HepG2 (cell line): ENCODE measurements around the gene NUDT22. TPM values are rescaled to one million over a fixed set of nuclear protein-coding genes. Genes with fewer than 3 reads are reported as not detected.
A peak's percentile ranks its signal among the peaks of the same experiment; 100 is the strongest.

Experiments
- AKAP8 ChIP-seq: sonication (generic); formaldehyde crosslinking; IDR thresholded peaks from 2 replicates; pipeline ENCODE4 v1.5.1; 2020; ENCODE audit warnings: mild to moderate bottlenecking, missing genetic modification reagents
- HMG20B ChIP-seq: conservative IDR thresholded peaks from 2 replicates; pipeline ENCODE4 v1.6.1; 2016; ENCODE audit warnings: missing genetic modification reagents, missing compliant biosample characterization
- KAT8 ChIP-seq: IDR thresholded peaks from 2 replicates; pipeline ENCODE4 v1.6.1; 2016; ENCODE audit warnings: missing genetic modification reagents, missing compliant biosample characterization
- LCORL ChIP-seq, 2 experiments: fragments of 450-650 bp in 1 of 2; sonication (generic) in 1 of 2; formaldehyde crosslinking in 1 of 2; IDR thresholded peaks; 2 replicates each; pipeline versions ENCODE4 v1.5.0 to v1.6.1; 2017 to 2020; ENCODE audit warnings: antibody characterized with exemption in 1 of 2, missing genetic modification reagents in 1 of 2
- MNT ChIP-seq: fragments of 450-650 bp; IDR thresholded peaks from 2 replicates; pipeline ENCODE4 v1.6.1; 2016
- MXD4 ChIP-seq: IDR thresholded peaks from 2 replicates; pipeline ENCODE4 v1.6.1; 2016; ENCODE audit warnings: mild to moderate bottlenecking, missing biosample characterization, missing genetic modification reagents
- NPAS2 ChIP-seq: sonication (generic); formaldehyde crosslinking; IDR thresholded peaks from 2 replicates; pipeline ENCODE4 v1.8.0; 2022; ENCODE audit warnings: mild to moderate bottlenecking, missing genetic modification reagents, borderline replicate concordance
- PHB2 ChIP-seq: fragments of 450-650 bp; IDR thresholded peaks from 2 replicates; pipeline ENCODE4 v1.6.1; 2018; ENCODE audit not compliant: partially characterized antibody
- RBFOX2 ChIP-seq: fragments of 200-400 bp; formaldehyde crosslinking; IDR thresholded peaks from 2 replicates; pipeline ENCODE4 v1.6.1; 2017; ENCODE audit warnings: low read depth, mild to moderate bottlenecking, low read length
- RFX3 ChIP-seq: IDR thresholded peaks from 2 replicates; pipeline ENCODE4 v1.6.1; 2016; ENCODE audit warnings: missing biosample characterization, missing genetic modification reagents
- SP140L ChIP-seq: sonication (generic); formaldehyde crosslinking; IDR thresholded peaks from 2 replicates; pipeline ENCODE4 v1.4.0; 2020; ENCODE audit warnings: missing genetic modification reagents, borderline replicate concordance
- ZFP1 ChIP-seq: IDR thresholded peaks from 2 replicates; pipeline ENCODE4 v1.6.1; 2016
- ZNF136 ChIP-seq: sonication (generic); formaldehyde crosslinking; IDR thresholded peaks from 2 replicates; pipeline ENCODE4 v1.8.1; 2022; ENCODE audit warnings: low read depth, mild to moderate bottlenecking, moderate library complexity, missing genetic modification reagents
- ZNF34 ChIP-seq: sonication (generic); formaldehyde crosslinking; IDR thresholded peaks from 2 replicates; pipeline ENCODE4 v1.4.0; 2020; ENCODE audit warnings: mild to moderate bottlenecking, missing genetic modification reagents, borderline replicate concordance
- ZNF558 ChIP-seq: sonication (generic); formaldehyde crosslinking; IDR thresholded peaks from 2 replicates; pipeline ENCODE4 v1.9.0; 2022; ENCODE audit warnings: mild to moderate bottlenecking, missing genetic modification reagents, borderline replicate concordance
- ZNF564 ChIP-seq: sonication (generic); formaldehyde crosslinking; IDR thresholded peaks from 2 replicates; pipeline ENCODE4 v1.8.1; 2023; ENCODE audit warnings: mild to moderate bottlenecking, missing genetic modification reagents
- ZNF616 ChIP-seq: sonication (generic); formaldehyde crosslinking; IDR thresholded peaks from 2 replicates; pipeline ENCODE4 v1.5.0; 2020; ENCODE audit warnings: low read depth, mild to moderate bottlenecking, missing genetic modification reagents
- polyA plus RNA-seq, 8 experiments: library from polyadenylated mRNA; depleted of rRNA in 3 of 8; stranded (reverse) in 7 of 8; unstranded in 1 of 8; fragments of >200 nt; fragmentation: Illumina TruSeq in 4 of 8; extraction: Trizol in 4 of 8; gene quantifications; 2 replicates each; pipeline versions ENCODE4 v1.2.1 to v1.2.3, GENCODE V29; 2011 to 2016; ENCODE audit warnings: low read depth in 4 of 8, missing spikeins in 1 of 8, mixed read lengths in 1 of 8; ENCODE audit not compliant: insufficient read depth in 1 of 8
- total RNA-seq, 5 experiments: library from RNA; depleted of rRNA; stranded (reverse); fragments of >200 nt; fragmentation: Illumina TruSeq; extraction: Trizol; gene quantifications; 2 replicates each; pipeline ENCODE4 v1.2.3, GENCODE V29; 2016; ENCODE audit warnings: low read depth in 1 of 5
- TF ChIP-seq, protein P1 (sequence below): sonication (generic); formaldehyde crosslinking; conservative IDR thresholded peaks from 2 replicates; pipeline ENCODE4 v1.4.0; 2020; ENCODE audit warnings: mild to moderate bottlenecking, missing genetic modification reagents, moderate library complexity
- TF ChIP-seq, protein P2 (sequence below): sonication (generic); formaldehyde crosslinking; IDR thresholded peaks from 2 replicates; pipeline ENCODE4 v1.4.0; 2020; ENCODE audit warnings: missing genetic modification reagents
- TF ChIP-seq, protein P3 (sequence below): sonication (generic); formaldehyde crosslinking; IDR thresholded peaks from 2 replicates; pipeline ENCODE4 v1.5.1; 2020; ENCODE audit warnings: missing genetic modification reagents, mild to moderate bottlenecking, borderline replicate concordance

NUDT22 gene
- total and polyA plus RNA-seq, 2 of the 13 experiments (the other 11 are each of a cell fraction or from before 2014, with no cell fraction given) = 33.5 to 39.8 TPM

- TF ChIP-seq NPAS2 (CRISPR knock-in tag) (no peak), ZNF564 (peak; percentile 82), ZFP1 (CRISPR knock-in tag) (no peak), AKAP8 (CRISPR knock-in tag) (peak; percentile 95; the same call in 1 of the 2 replicates), RFX3 (no peak), RBFOX2 (peak; percentile 87), LCORL (IDR thresholded peaks at IDR 0.05) (no peak), LCORL (CRISPR knock-in tag; IDR thresholded peaks at IDR 0.05) (peak; percentile 65; the same call in 1 of the 2 replicates), KAT8 (CRISPR knock-in tag) (peak; percentile 58), MNT (no peak), ZNF34 (no peak), PHB2 (no peak), ZNF558 (CRISPR knock-in tag) (peak; percentile 83; the same call in 1 of the 2 replicates), MXD4 (CRISPR knock-in tag) (0 out of 2 replicates have a peak, but pooled peaks have one; percentile 27), SP140L (CRISPR knock-in tag) (no peak), HMG20B (CRISPR knock-in tag) (no peak), ZNF136 (CRISPR knock-in tag) (peak; percentile 46; the same call in 1 of the 2 replicates), ZNF616 (CRISPR knock-in tag) (no peak)
- TF ChIP-seq, protein P1, sequence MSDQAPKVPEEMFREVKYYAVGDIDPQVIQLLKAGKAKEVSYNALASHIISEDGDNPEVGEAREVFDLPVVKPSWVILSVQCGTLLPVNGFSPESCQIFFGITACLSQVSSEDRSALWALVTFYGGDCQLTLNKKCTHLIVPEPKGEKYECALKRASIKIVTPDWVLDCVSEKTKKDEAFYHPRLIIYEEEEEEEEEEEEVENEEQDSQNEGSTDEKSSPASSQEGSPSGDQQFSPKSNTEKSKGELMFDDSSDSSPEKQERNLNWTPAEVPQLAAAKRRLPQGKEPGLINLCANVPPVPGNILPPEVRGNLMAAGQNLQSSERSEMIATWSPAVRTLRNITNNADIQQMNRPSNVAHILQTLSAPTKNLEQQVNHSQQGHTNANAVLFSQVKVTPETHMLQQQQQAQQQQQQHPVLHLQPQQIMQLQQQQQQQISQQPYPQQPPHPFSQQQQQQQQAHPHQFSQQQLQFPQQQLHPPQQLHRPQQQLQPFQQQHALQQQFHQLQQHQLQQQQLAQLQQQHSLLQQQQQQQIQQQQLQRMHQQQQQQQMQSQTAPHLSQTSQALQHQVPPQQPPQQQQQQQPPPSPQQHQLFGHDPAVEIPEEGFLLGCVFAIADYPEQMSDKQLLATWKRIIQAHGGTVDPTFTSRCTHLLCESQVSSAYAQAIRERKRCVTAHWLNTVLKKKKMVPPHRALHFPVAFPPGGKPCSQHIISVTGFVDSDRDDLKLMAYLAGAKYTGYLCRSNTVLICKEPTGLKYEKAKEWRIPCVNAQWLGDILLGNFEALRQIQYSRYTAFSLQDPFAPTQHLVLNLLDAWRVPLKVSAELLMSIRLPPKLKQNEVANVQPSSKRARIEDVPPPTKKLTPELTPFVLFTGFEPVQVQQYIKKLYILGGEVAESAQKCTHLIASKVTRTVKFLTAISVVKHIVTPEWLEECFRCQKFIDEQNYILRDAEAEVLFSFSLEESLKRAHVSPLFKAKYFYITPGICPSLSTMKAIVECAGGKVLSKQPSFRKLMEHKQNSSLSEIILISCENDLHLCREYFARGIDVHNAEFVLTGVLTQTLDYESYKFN (CRISPR knock-in tag) = no peak; the same call in 1 of the 2 replicates
- TF ChIP-seq, protein P2, sequence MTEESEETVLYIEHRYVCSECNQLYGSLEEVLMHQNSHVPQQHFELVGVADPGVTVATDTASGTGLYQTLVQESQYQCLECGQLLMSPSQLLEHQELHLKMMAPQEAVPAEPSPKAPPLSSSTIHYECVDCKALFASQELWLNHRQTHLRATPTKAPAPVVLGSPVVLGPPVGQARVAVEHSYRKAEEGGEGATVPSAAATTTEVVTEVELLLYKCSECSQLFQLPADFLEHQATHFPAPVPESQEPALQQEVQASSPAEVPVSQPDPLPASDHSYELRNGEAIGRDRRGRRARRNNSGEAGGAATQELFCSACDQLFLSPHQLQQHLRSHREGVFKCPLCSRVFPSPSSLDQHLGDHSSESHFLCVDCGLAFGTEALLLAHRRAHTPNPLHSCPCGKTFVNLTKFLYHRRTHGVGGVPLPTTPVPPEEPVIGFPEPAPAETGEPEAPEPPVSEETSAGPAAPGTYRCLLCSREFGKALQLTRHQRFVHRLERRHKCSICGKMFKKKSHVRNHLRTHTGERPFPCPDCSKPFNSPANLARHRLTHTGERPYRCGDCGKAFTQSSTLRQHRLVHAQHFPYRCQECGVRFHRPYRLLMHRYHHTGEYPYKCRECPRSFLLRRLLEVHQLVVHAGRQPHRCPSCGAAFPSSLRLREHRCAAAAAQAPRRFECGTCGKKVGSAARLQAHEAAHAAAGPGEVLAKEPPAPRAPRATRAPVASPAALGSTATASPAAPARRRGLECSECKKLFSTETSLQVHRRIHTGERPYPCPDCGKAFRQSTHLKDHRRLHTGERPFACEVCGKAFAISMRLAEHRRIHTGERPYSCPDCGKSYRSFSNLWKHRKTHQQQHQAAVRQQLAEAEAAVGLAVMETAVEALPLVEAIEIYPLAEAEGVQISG (CRISPR knock-in tag) = peak; percentile 24; the same call in 1 of the 2 replicates
- TF ChIP-seq, protein P3, sequence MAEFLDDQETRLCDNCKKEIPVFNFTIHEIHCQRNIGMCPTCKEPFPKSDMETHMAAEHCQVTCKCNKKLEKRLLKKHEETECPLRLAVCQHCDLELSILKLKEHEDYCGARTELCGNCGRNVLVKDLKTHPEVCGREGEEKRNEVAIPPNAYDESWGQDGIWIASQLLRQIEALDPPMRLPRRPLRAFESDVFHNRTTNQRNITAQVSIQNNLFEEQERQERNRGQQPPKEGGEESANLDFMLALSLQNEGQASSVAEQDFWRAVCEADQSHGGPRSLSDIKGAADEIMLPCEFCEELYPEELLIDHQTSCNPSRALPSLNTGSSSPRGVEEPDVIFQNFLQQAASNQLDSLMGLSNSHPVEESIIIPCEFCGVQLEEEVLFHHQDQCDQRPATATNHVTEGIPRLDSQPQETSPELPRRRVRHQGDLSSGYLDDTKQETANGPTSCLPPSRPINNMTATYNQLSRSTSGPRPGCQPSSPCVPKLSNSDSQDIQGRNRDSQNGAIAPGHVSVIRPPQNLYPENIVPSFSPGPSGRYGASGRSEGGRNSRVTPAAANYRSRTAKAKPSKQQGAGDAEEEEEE = no peak
Observed at GRCh38 chr11:64230171-64230984, 4.3 kb downstream of the NUDT22 start, which contains the start of gene DNAJC4 (continued).
